Neural cell (in vitro differentiated cells): Measurements from ENCODE around the gene MBD2.

Experiments
- CTCF ChIP-seq: fragments of 450-650 bp; IDR thresholded peaks from 2 replicates; pipeline ENCODE4 v1.5.1; 2014; ENCODE audit warnings: antibody characterized with exemption, mild to moderate bottlenecking, moderate library complexity; ENCODE audit not compliant: poor library complexity, severe bottlenecking
- EP300 ChIP-seq: fragments of 450-650 bp; conservative IDR thresholded peaks from 2 replicates; pipeline ENCODE4 v1.6.1; 2014; ENCODE audit warnings: antibody characterized with exemption, mild to moderate bottlenecking, moderate library complexity; ENCODE audit not compliant: poor library complexity, severe bottlenecking
- EZH2 ChIP-seq: fragments of 200-600, 300-800 bp; shearing (Covaris generic), sonication (generic); IDR thresholded peaks from 2 replicates; pipeline ENCODE4 v1.6.1; 2014; ENCODE audit warnings: antibody characterized with exemption, low read length, borderline replicate concordance, mild to moderate bottlenecking; ENCODE audit not compliant: insufficient read depth, poor library complexity, severe bottlenecking
- MXI1 ChIP-seq: fragments of 450-650 bp; conservative IDR thresholded peaks from 2 replicates; pipeline ENCODE4 v1.6.1; 2014; ENCODE audit warnings: antibody characterized with exemption, mild to moderate bottlenecking; ENCODE audit not compliant: poor library complexity, severe bottlenecking
- POLR2AphosphoS5 ChIP-seq: IDR thresholded peaks from 2 replicates; pipeline ENCODE4 v1.6.1; 2012
- RAD21 ChIP-seq: fragments of 450-650 bp; conservative IDR thresholded peaks from 2 replicates; pipeline ENCODE4 v1.6.1; 2014; ENCODE audit warnings: antibody characterized with exemption, mild to moderate bottlenecking, moderate library complexity
- REST ChIP-seq: IDR thresholded peaks from 2 replicates; pipeline ENCODE4 v1.6.1; 2012; ENCODE audit warnings: borderline replicate concordance
- SMC3 ChIP-seq: fragments of 450-650 bp; conservative IDR thresholded peaks from 2 replicates; pipeline ENCODE4 v1.6.1; 2014; ENCODE audit warnings: antibody characterized with exemption, mild to moderate bottlenecking, moderate library complexity; ENCODE audit not compliant: poor library complexity
- TAF1 ChIP-seq: IDR thresholded peaks from 2 replicates; pipeline ENCODE4 v1.6.1; 2012; ENCODE audit warnings: low read depth

- TF ChIP-seq CTCF = no peak
- TF ChIP-seq REST = no peak
- no peak for TF ChIP-seq EZH2
- TF ChIP-seq POLR2AphosphoS5 = no peak
- no peak for TF ChIP-seq SMC3
- no peak for TF ChIP-seq MXI1
- no peak for TF ChIP-seq EP300
- no peak for TF ChIP-seq RAD21
- TF ChIP-seq TAF1 = no peak
Observed at GRCh38 chr18:54192900-54193299, 31.6 kb downstream of the MBD2 start.
